HG02623 (cell line): ENCODE measurements around the gene KIF22.
"Not testable (repeated sequence)": the region's sequence is repeated elsewhere in the genome, so short reads cannot be mapped to it uniquely, and the experiment has no call there.

ENCODE experiments used
- ATAC-seq: cut with Tn5 transposase; IDR thresholded peaks from one replicate; pipeline ENCODE4 v1.9.1; 2021; ENCODE audit warnings: moderate library complexity; ENCODE audit not compliant: unreplicated experiment

Gene KIF22

DNA sequence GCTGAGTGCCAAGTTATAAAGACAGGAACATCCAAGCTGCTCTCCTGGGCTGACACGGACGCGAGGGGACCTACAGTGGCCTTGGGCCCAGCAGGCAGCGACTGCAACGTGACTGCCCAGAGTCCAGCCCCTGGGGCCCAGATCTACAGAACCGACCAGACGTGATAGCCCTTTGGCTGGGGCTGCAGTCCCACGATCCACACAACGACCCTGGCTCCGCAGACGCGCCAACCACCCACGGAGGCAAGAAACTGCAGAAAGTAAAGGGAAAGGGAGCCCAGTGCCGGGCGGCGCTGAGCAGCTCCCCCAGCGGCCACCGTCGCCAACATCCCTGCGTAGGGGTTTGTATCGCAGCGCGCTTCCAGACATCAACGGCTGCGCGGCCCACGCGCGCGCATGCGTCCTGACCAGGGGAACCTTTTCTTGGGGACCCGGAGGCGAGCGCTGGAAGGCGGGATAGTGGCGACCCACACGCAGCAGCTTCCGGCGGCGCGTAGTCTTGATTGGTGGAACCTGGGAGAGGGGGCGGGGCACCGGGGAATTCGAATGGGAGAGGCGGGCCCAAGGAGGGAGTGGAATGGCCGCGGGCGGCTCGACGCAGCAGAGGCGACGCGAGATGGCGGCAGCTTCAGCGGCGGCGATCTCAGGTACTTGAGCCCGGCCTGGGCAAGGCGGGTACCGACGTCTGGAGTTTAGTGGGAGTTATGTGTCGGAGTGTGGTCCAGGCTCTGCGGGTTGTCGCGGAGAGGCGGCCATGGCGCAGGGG lies at the start of gene KIF22:
KIF22 (plus strand) TSS at position 569 of the 766 bp plus-strand sequence; CDS start at position 578, 9 bp downstream.
- ATAC-seq = peak; percentile 88

DNA sequence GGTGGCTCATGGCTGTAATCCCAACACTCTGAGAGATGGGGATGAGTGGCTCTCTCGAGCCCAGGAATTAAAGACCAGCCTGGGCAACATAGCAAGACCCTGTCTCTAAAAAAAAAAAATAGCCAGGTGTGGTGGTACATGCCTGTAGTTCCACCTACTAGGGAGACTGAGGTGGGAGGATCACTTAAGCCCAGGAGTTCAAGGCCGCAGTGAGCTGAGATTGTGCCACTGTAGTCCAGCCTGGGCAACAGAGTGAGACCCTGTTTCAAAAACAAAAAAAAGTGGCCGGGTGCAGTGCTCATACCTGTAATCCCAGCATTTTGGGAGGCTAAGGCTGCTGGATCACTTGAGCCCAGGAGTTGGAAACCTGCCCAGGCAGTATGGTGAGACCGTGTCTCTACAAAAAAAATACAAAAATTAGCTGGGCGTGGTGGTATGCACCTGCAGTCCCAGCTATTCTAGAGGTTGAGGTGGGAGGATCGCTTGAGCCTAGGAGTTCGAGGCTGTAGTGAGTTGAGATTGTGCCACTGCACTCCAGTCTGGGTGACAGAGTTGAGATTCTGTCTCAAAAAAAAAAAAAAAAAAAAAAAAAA lies 47.8 kb upstream of the KIF22 start:
- ATAC-seq = no peak

GRCh38 chr16:29743475-29743826 lies 47.1 kb upstream of the KIF22 start:
- ATAC-seq = no peak

DNA sequence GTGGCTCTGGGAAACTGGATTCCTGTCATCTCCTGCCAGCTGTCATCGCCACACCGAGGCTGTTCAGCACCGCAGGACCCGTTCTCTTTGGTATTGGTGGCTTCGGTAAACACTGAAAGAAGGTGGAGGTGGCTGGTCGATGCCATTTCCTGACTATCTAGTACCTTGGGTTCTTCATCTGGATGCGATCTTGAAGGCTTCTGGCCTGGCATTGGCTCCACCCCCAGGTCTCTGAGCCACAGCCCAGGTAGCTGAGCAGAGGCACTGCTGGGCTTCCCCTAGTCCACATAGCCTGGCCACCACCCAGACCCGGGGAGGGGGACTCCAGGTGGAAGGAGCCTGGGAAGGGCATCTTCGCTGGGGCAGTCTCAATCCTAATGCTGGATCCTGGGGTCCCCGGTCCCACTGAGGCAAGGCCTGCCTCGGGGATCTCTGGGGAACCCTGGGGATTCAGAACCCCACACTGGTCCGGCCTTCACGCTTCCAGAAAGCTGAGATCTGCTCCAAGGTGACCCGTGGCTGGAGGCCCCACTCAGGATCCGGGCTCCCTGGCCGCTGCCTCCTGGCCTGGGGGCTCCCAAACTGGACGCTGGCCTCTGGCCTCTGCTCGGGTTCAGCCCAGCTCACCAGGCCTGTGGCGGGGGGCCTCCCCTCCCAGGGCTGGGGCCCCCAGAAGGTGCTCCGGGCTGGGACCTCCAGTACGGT lies 46.6 kb upstream of the KIF22 start:
- ATAC-seq = no peak

- no peak for ATAC-seq
Measured at GRCh38 chr16:29744541-29745101, 45.9 kb upstream of the KIF22 start.

DNA sequence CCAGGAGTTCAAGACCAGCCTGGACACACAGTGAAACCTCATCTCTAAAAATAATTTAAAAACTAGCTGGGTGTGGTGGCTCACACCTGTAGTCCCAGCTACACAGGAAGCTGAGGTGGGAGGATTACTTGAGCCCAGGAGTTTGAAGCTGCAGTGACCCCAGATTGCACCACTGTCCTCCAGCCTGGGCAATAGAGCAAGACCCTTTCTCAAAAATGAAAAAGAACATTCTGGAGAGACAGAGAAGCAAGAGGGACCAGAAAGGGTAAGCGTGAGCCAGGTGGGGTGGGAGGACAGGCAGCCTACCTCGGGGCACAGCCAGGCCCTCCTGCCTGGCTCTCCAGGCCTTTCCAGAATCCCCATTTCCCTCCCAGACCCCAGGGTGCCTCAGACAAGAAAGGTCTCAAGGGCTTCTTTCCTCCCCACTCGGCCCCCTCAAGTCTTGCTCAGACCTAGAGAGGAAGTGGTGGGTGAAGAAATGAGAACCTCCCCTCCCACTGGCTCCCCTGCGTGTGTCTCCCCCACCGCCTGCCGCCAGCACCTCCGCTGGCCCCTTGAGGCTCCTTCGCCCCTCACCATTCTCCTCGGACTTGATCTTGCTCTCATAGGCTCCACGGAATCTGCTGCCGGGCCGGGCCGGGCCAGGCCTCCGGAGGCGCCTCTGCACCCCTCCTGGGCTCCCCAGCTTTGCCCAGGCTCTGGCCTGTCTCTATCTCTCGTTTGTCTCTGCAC lies 45.3 kb upstream of the KIF22 start:
- ATAC-seq = peak; percentile 41

DNA sequence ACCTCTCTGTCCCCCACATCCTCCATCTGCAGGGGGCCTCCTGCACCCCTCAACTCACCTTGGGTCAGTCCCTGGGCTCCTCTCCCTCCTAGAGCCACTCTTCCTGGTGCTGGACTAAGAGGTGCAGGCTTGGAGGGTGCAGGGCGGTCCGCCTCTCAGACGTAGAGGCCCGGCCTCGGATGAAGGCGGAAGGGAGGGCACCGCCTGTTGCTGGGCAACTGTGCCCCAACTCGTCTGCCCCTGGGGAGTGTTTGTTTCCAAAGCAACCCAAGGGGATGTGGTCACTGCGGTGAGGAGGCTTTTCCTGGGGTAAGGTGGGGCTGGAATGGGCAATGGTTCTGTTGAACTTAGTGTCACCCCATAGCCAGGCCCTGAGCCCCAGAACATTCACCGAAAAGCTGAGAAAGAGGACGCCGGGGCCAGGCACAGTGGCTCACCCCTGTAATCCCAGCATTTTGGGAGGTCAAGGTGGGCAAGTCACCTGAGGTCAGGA lies 44.7 kb upstream of the KIF22 start, which contains the start of gene C16orf54:
C16orf54 (minus strand) TSS at position 138 of the 493 bp plus-strand sequence. CDS start 1,039 bp downstream, outside the sequence.
- ATAC-seq = peak; percentile 74

DNA sequence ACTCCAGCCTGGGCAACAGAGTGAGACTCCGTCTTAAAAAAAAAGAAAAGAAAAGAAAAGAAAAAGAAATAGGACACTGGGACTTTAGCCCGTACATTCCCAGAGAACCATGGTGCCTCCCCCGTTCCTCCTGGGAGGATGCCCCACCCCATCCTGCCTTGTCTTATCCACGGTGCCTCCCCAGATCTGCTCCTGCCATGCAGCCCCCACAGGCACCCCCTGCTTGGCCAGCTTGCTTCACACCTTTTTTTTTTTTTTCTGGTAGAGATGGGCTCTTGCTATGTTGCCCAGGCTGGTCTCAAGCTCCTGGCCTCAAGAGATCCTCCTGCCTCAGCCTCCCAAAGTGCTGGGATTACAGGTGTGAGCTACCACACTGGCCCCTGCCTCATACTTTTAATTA lies 44.0 kb upstream of the KIF22 start:
- not testable (repeated sequence) for ATAC-seq

DNA sequence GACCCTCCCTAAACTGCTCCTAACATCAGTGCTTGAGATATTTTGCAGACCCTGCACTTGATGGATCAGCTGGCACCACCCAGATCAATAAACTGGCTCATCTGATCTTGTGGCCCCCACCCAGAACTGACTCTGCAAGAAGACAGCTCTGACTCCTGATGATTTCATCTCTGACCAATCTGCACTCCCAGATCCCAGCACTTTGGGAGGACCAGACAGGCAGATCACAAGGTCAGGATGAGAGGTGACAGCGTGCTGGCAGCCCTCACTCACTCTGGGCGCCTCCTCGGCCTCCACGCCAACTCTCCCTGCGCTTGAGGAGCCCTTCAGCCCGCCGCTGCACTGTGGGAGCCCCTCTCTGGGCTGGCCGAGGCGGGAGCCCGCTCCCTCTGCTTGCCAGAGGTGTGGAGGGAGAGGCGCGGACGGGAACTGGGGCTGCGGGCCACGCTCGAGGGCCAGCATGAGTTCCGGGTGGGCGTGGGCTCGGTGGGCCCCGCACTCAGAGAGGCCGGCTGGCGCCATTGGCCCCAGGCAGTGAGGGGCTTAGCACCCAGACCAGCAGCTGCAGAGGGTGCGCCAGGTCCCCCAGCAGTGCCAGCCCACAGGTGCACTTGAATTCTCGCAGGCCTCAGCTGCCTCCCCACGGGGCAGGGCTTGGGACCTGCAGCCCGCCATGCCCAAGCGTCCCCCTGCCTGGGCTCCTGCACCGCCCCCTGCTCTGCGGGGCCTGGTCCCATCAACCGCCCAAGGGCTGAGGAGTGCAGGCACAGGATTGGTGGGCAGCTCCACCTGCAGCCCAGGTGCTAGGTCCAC lies 42.4 kb upstream of the KIF22 start:
- ATAC-seq = no peak

GRCh38 chr16:29748760-29749149 lies 41.8 kb upstream of the KIF22 start:
- not testable (repeated sequence) for ATAC-seq

GRCh38 chr16:29753516-29753915 lies 37.0 kb upstream of the KIF22 start:
- ATAC-seq = no peak

DNA sequence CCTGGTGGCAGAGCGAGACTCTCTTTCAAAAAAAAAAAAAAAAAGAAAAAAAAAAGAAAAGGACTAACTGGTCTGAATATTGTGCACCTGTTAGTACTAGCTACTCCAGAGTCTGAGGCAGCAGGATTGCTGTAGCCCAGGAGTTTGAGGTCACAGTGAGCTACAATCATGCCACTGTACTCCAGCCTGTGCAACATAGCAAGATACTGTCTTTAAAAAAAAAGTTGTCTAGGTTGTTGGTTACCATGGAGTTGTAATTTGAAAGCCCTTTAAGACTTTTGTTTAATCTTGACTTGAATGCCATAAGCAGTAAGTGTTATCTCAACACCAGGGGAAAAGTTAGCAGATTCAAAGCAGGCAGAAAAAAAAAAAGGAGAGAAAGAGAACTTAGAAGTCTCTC lies 33.9 kb upstream of the KIF22 start:
- ATAC-seq = no peak

- not testable (repeated sequence) for ATAC-seq
Measured at GRCh38 chr16:29757086-29757485, 33.5 kb upstream of the KIF22 start.

DNA sequence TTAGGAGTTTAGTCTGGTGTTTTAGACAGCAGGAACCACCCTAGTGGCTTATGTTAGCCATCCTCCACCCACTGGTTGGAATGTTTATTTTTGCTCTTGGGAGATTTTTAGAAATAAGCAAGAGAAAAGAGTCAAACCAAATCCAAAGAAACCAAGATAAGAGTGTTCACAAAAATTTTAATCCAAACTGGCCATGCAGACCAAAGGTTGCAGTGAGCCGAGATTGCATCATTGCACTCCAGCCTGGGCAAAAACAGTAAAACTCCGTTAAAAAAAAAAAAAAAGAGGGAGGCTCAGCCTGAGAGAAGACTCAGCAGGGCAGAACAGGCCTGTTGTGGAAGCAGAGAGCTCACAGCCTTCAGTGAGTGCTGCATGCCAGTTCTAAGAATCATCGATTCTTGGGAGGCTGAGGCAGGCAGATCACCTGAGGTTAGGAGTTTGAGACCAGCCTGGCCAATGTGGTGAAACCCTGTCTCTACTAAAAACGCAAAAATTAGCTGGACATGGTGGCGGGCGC lies 32.5 kb upstream of the KIF22 start:
- ATAC-seq = no peak

GRCh38 chr16:29760567-29761279 lies 29.8 kb upstream of the KIF22 start:
- ATAC-seq = no peak

DNA sequence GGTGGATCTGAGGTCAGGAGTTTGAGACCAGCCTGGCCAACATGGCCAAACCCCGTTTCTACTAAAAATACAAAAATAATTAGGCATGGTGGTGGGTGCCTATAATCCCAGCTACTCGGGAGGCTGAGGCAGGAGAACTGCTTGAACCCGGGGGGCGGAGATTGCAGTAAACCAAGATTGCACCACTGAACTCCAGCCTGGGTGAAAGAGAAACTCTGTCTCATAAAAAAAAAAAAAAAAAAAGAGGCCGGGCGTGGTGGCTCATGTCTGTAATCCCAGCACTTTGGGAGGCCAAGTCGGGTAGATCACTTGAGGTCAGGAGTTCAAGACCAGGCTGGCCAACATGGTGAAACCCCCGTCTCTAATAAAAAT lies 29.3 kb upstream of the KIF22 start:
- not testable (repeated sequence) for ATAC-seq

GRCh38 chr16:29761882-29762281 lies 28.7 kb upstream of the KIF22 start:
- ATAC-seq = no peak

DNA sequence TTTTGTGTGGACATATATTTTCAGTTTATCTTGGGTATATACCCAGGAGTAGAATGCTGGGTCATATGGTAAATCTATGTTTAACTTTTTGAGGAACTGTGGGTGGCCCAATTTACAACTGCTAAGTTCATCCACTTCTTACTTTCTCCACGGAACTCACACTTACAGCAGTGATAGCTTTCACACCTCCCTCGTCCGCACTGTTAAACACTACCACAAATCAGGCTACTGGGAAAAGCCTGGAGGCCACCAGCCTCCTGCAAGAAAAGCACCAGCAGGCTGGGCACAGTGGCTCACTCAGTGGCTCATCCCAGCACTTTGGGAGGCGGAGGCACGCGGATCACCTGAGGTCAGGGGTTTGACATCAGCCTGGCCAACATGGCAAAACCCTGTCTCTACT lies 27.2 kb upstream of the KIF22 start:
- ATAC-seq = no peak
